Anterior cingulate cortex (tissue), 58 donors: Measurements from ENCODE around the gene OFD1.

Experiments used
- DNase-seq, 58 donors: peaks; one replicate each; lab custom pipeline; 2025; lab: John Stamatoyannopoulos, UW

Gene OFD1, protein sequence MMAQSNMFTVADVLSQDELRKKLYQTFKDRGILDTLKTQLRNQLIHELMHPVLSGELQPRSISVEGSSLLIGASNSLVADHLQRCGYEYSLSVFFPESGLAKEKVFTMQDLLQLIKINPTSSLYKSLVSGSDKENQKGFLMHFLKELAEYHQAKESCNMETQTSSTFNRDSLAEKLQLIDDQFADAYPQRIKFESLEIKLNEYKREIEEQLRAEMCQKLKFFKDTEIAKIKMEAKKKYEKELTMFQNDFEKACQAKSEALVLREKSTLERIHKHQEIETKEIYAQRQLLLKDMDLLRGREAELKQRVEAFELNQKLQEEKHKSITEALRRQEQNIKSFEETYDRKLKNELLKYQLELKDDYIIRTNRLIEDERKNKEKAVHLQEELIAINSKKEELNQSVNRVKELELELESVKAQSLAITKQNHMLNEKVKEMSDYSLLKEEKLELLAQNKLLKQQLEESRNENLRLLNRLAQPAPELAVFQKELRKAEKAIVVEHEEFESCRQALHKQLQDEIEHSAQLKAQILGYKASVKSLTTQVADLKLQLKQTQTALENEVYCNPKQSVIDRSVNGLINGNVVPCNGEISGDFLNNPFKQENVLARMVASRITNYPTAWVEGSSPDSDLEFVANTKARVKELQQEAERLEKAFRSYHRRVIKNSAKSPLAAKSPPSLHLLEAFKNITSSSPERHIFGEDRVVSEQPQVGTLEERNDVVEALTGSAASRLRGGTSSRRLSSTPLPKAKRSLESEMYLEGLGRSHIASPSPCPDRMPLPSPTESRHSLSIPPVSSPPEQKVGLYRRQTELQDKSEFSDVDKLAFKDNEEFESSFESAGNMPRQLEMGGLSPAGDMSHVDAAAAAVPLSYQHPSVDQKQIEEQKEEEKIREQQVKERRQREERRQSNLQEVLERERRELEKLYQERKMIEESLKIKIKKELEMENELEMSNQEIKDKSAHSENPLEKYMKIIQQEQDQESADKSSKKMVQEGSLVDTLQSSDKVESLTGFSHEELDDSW

GRCh38 chrX:13734278-13735172, at the start of gene OFD1, which contains the start of gene TRAPPC2:
Gene OFD1 (plus strand): TSS chrX:13734748. CDS start chrX:13735072, 324 bp downstream.
Gene TRAPPC2 (minus strand): TSS chrX:13734620. CDS start chrX:13719963, 14,657 bp downstream.
- peak; percentile 6 to 90 (median 79) for DNase-seq

GRCh38 chrX:13685126-13685763, 49.3 kb upstream of the OFD1 start:
- no peak for DNase-seq

DNA sequence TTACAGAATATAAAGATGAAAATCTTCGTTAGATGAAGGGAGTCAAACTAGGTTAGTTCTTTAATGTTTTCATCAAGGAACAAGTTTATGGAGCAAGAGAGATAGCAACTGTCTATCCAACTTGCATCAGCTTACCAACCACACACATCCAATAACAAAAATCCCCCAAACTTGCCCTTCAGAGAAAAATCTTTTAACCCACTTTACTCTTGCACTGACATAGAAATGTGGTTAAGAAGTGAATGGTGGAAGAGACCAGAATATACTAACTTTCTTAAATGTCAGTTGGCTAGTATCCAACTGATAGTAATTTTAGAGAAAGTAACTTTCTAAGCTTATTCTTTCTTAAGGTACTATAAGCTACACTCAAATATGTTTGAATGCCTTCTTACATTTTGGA, 47.3 kb upstream of the OFD1 start:
- no peak for DNase-seq

DNA sequence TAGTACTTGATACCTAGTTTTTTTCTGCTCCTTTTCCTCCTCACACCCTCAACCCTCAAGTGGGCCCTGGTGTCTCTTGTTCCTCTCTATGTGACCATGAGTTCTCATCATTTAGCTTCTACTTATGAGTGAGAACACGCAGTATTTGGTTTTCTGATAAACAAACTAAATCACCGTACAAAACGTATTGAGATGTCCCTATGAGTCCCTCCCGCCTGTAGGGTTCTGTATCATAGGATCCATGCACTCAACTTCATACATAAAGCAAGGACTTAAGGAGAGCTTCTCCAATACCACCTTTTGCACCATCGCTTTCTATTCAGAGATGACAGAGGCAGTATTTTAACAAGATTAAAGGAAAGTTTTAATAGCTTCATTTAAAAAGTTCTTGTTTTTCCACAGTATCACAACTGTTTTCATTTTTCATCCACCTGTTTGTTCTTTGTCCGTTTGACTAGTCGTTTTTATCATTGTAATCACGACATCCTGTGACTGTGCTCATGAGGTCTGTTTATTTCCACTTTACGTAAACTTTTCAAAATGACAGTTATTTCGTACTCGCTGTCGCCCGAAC, 46.1 kb upstream of the OFD1 start:
- DNase-seq, result no peak

DNA sequence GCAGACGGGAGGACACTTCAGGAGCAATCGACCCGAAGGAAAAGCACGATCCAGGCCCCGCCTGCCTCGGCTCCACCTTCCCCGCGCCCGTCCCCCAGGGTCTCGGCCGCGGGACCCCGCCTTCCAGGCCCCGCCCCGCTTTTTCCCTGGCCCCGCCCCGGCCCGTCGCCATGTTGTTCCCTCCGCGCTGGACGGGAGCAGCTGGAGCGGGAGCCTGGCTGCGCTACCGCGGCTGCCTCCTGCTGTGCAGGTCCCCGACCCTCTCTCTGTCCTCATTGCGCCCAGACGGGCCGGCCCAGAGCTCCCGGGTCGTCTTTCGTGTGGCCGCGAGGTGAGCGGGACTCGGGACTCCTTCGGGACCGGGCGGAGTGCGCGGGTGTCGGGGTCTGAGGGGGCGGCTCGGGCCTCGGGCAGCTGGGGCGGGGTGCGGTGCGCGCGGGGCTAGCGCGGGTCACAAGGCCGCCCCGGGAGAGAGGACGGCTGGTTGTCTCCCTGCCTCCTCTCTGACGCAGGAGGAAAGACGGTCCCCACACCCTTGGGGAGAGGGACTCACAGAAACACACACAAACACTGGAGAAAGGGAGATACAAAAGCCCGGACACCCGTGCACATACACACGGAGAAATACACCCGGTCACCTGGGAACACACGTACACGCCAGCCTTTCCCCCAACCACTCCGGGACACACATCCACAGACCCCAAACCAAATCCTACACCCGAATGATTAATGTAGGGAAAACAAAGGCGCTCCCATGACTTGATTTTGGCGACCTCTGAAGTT, 45.4 kb upstream of the OFD1 start, which contains the start of gene RAB9A:
TSS of gene RAB9A (plus strand) at position 171 of the 783 bp plus-strand sequence. CDS start 19,619 bp downstream, outside the sequence.
- DNase-seq, result peak in 57 of 58 donors; percentile 1 to 81 (median 62)

GRCh38 chrX:13689741-13690211, 44.8 kb upstream of the OFD1 start:
- peak in 1 of 58 donors; percentile 18 for DNase-seq

- DNase-seq, result no peak
Measured at GRCh38 chrX:13690836-13691235, 43.7 kb upstream of the OFD1 start.

GRCh38 chrX:13691841-13692371, 42.6 kb upstream of the OFD1 start:
- no peak for DNase-seq

DNA sequence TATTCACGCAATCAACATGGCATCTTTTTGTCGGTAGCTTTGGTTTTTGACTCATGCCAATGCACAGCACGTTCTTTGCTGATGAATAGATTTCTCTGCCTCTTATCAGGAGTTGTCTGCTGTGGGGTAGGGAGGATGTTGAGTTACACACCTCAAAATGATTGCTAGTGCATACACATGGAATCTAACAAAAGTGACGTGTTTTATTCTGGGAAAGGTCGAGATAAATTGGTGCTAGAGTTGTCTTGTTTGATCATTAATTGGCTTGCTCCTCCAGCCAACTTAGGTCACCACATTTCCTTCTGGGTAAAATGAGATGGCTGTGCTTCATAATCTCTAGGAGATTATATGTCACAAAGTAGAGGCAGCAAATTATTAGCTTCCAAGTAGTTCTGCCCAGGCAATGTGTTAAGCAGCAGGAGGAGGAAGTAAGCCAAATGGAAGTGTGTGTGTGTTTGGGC, 41.7 kb upstream of the OFD1 start:
- no peak for DNase-seq

DNA sequence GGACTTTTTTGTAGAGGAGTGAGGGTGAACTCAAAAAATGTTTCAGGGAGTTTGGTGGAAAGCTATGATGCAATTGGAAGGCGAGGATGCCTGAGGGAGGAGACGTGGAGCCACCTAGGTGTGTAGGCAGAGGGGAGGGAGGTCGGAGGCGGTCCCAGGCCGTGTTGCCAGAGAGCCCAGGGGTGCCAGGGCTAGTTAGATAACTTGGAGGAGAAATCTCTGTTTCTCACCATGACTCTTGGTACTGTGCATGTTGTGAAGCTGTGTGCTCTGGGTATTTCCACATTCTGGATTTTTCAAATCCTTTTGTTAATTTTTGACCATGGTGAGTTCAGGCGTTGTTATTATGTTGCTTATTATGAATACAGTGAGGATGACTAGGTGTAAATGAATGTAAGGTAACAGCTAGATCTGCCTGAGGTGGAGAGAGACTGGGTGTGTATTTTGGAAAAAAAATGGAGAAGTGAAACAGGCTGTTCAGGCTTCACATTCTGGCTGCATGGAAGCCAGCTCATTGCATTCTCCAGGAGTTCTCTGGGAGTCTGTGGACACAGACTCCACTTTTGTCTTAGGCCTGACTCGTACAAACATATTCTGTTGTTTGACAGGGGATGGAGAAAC, 41.1 kb upstream of the OFD1 start:
- DNase-seq, result peak in 3 of 58 donors; percentile 0 to 12 (median 1)

DNA sequence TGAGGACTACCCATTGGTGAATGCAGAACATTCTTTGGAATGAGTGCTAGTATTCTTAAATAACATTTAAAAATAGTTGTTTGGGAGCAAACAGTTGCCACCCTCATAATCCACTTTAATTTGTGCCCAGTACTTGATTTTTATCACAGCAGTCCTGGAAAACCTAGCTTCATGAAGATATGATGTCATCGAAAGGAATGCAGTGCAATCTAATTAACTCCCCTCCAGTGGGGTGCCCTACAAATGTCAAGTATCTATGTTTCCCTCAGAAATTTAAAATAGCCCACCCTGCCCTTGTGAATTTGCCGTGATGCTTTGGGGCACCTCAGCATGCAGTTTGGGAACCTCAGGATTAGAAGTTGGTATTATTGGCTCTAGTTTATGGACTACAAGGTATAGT, 40.2 kb upstream of the OFD1 start:
- no peak for DNase-seq

DNA sequence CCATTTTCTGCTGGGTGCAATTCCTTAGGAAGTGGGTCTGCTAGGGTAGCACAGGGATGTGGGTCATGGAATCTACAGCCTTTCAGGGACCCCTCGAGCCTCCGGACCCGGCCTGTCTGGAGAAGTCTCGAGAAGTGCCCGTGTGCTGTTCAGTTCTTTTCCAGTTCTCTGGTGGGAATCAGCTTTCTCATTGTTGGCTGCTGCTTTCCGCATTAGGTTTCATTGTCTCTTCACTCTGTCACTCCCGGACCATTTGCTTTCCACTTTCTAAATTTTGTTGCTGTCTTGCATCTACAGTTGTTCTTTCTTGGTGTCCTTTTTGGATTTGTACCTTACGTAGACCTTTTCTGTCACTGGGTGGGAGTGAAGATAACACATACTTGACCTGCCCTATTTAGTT, 39.6 kb upstream of the OFD1 start:
- DNase-seq, result no peak

DNA sequence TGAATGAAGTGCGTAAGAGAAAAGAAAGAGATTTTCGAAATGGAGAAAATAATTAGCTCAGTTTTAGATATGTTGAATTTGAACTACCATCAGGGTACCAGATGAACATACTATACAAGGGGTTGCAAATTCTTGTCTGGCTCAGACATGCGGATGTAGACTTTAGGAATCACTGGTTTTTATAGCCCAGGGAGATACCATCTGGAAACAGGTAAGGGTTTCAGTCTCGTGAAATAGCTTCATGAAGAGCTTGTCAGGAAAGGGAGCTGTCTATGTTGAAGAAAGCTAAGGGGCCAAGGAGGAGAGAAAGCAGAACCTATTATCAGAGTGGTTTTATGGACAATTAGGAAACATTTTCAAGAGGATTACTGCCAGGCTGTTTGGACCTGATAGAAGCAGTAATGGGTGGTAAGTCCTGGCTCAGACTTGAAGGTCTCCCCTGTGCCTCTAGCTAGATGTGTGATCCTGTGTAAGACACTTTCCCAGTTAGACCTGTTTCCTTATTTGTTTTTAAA, 38.9 kb upstream of the OFD1 start:
- DNase-seq, result no peak

- DNase-seq, result no peak
Measured at GRCh38 chrX:13697455-13697854, 37.1 kb upstream of the OFD1 start.

GRCh38 chrX:13697976-13698375, 36.6 kb upstream of the OFD1 start:
- DNase-seq, result no peak

GRCh38 chrX:13698432-13698831, 36.1 kb upstream of the OFD1 start:
- DNase-seq, result no peak
